LNCAP (cell line): ENCODE data around the gene AP2A2.

Source experiments
- CTCF ChIP-seq: fragments of 450-650 bp; IDR thresholded peaks from 2 replicates; pipeline ENCODE4 v1.5.1; 2017; ENCODE audit warnings: mild to moderate bottlenecking

AP2A2 gene

DNA sequence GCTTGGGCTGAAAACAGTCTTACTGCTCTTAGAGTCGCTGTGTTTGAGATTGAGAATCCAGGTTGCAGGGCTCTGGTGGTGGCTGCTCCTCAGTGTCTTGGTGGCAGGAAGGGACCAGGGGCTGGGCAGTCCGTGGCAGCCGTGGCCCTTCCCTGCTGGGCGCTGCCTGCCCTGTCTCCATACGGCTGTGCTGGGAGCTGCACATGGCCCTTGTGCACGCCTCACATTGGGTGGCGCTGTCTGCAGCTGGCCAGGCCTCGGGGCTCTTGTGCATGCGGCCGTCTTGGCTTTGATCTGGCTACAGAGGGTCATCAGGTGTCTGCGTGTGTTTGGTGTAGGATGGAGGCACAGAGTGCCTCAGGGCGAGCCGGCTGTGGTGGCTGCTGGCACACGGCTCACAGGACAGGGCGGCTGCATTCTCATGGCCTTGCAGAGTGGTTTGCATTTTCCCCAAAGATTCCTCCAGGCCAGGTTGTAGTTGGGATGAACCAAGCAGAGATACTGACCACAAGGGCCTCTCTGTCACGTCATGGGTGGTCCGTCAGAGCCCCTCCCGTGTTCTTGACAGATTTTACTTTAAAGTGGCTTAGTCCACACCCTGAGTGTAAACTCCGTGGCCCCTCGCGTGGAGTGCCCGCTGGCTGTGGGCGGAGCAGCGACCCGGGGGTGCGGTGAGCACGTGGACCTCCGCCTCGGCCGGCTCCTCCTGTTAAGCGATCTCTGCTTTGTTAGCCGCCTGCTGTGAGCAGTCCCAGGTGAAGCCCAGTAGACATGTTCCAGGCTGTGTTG, 76.1 kb downstream of the AP2A2 start:
- no peak for TF ChIP-seq CTCF

GRCh38 chr11:1002406-1002984, 76.8 kb downstream of the AP2A2 start:
- TF ChIP-seq CTCF: no peak

- TF ChIP-seq CTCF: no peak
Measured at GRCh38 chr11:1003159-1003558, 77.5 kb downstream of the AP2A2 start.

DNA sequence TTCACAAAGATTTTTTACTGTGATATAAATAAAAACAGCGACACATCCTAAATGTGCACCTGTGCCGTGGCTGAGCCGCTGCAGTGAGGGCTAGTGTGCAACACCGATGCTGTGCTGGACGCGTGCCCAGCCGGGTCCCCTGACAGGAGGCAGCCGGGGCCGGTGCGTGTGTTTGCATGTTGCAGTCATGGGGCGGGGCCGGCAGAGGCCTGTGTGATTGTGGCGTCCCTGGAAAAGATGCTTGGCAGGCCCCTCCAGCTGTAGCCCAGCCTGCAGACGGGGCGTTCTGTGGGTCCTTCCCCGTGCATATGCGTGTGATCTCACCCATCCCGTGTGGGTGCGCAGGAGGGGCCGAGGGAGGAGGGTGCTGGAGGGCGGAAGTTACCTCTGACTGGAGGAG, 80.3 kb downstream of the AP2A2 start:
- TF ChIP-seq CTCF: no peak

GRCh38 chr11:1006762-1007161, 81.1 kb downstream of the AP2A2 start:
- TF ChIP-seq CTCF: no peak

DNA sequence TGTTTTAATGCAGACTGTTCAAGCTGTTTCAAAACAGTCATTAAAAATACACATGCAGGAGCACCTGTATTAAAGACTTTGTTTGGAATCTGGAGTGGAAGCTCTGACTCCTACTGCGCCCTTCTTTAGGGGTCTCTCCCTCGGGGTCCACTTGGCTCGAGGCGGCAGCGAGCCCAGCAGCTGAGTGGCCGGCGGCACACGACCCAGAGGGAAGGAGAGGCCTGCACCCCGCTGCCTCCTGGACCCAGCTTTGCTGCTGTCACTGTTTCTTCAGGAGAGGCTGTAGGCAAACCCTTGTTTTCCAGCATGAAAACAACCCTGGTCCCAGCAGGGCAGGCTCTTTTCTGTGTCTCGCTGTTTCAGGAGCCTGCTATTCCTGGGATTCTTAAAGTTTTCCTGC, 81.6 kb downstream of the AP2A2 start:
- TF ChIP-seq CTCF: no peak

DNA sequence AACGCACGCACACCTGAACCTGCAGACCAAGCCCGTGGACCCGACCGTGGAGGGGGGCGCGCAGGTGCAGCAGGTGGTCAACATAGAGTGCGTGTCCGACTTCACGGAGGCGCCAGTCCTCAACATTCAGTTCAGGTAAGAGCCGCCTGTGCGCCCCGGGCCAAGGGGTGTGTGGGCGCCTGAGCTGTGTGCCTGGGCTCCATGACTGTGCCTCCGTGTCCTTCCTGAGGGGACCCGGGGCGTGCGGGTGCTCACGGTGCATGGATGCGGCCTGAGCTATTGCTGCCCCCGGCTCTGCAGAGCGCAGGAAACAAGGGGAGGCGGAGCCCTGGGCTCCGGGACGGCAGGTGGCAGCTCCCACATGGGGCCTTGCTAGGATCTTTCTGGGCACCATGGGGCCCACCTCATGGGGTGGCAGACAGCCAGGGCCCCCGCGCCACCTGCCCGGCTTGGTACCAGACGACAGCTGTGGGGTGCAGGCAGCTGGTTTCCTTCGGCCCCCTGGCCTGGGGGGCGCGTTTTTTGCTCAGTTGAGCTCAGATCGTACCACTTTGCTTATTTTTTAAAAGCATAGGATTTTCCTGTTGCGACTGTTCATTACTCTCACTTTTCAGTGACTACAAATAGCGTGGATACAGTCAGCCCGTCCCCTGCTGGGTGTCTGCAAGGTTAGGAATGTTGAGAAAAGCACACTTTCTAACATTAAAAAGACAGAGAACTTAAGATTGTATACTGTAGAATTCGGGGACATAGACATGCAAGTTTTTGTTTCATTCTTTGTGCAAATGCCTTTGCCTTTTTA, 82.5 kb downstream of the AP2A2 start:
- no peak for TF ChIP-seq CTCF
